HG03097 (cell line): Measurements from ENCODE around the gene CD300LG.
"Not testable (repeated sequence)": the region's sequence is repeated elsewhere in the genome, so short reads cannot be mapped to it uniquely, and the experiment has no call there.

Source experiments
- ATAC-seq: cut with Tn5 transposase; IDR thresholded peaks from one replicate; pipeline ENCODE4 v1.9.1; 2021; ENCODE audit not compliant: unreplicated experiment, low FRiP score

The CD300LG gene

GRCh38 chr17:43877031-43877430 is 30.1 kb downstream of the CD300LG start:
- no peak for ATAC-seq

- no peak for ATAC-seq
Measured at GRCh38 chr17:43877451-43878155, 30.6 kb downstream of the CD300LG start.

- ATAC-seq: no peak
Measured at GRCh38 chr17:43878260-43879175, 31.5 kb downstream of the CD300LG start.

- ATAC-seq: no peak
Measured at GRCh38 chr17:43879723-43880419, 32.9 kb downstream of the CD300LG start.

- ATAC-seq: no peak
Measured at GRCh38 chr17:43880420-43880991, 33.5 kb downstream of the CD300LG start.

GRCh38 chr17:43881181-43881580 is 34.2 kb downstream of the CD300LG start:
- ATAC-seq: no peak

- no peak for ATAC-seq
Measured at GRCh38 chr17:43881758-43882505, 35.0 kb downstream of the CD300LG start.

GRCh38 chr17:43882761-43883415 is 35.9 kb downstream of the CD300LG start:
- no peak for ATAC-seq

GRCh38 chr17:43888548-43888947 is 41.6 kb downstream of the CD300LG start:
- ATAC-seq: no peak

GRCh38 chr17:43890240-43890639 is 43.3 kb downstream of the CD300LG start:
- no peak for ATAC-seq

GRCh38 chr17:43891851-43892646 is 45.1 kb downstream of the CD300LG start:
- no peak for ATAC-seq

- no peak for ATAC-seq
Measured at GRCh38 chr17:43892647-43892952, 45.6 kb downstream of the CD300LG start.

GRCh38 chr17:43894494-43894893 is 47.5 kb downstream of the CD300LG start:
- ATAC-seq: not testable (repeated sequence)

- ATAC-seq: no peak
Measured at GRCh38 chr17:43897831-43898230, 50.9 kb downstream of the CD300LG start.

- no peak for ATAC-seq
Measured at GRCh38 chr17:43898446-43898845, 51.5 kb downstream of the CD300LG start.

- no peak for ATAC-seq
Measured at GRCh38 chr17:43900183-43900857, 53.3 kb downstream of the CD300LG start.

- ATAC-seq: no peak
Measured at GRCh38 chr17:43900858-43901754, 54.1 kb downstream of the CD300LG start.
